Measurements from ENCODE around the gene EIF4A3.
"Not testable (repeated sequence)": the region's sequence is repeated elsewhere in the genome, so short reads cannot be mapped to it uniquely, and the experiment has no call there.

The EIF4A3 gene

GRCh38 chr17:80169784-80170500, 23.0 kb upstream of the EIF4A3 start, which contains the start of gene CARD14:
TSS of gene CARD14 (plus strand) at chr17:80170030. CDS start at chr17:80181439, 11,409 bp downstream.
- no peak within 1 kb of the TSS for H3K9ac ChIP-seq (ENCODE audit: low read depth, low read length)
- H3K36me3 ChIP-seq (ENCODE audit: control insufficient read depth, insufficient read depth, low read length), result no peaks in the 10 kb centered on the region
- H3K9me3 ChIP-seq (ENCODE audit: control insufficient read depth, insufficient read depth, low read length), result no peaks in the 10 kb centered on the region
- no peak within 1 kb of the TSS for H3K4me3 ChIP-seq (ENCODE audit: low read depth, low read length)
- H3K27me3 ChIP-seq (ENCODE audit: control insufficient read depth, insufficient read depth, low read length), result no peaks in the 10 kb centered on the region
- H3K4me1 ChIP-seq (ENCODE audit: control insufficient read depth, insufficient read depth, low read length), result no peaks in the 10 kb centered on the region

GRCh38 chr17:80169107-80169506, 22.2 kb upstream of the EIF4A3 start:
- H3K4me1 ChIP-seq (ENCODE audit: control insufficient read depth, insufficient read depth, low read length), result no peaks in the 10 kb centered on the region
- no peaks in the 10 kb centered on the region for H3K27me3 ChIP-seq (ENCODE audit: control insufficient read depth, insufficient read depth, low read length)
- H3K9me3 ChIP-seq (ENCODE audit: control insufficient read depth, insufficient read depth, low read length), result no peaks in the 10 kb centered on the region
- no peak overlapping the region for H3K9ac ChIP-seq (ENCODE audit: low read depth, low read length)
- H3K4me3 ChIP-seq (ENCODE audit: low read depth, low read length), result no peak overlapping the region
- no peaks in the 10 kb centered on the region for H3K36me3 ChIP-seq (ENCODE audit: control insufficient read depth, insufficient read depth, low read length)

GRCh38 chr17:80168371-80168770, 21.4 kb upstream of the EIF4A3 start:
- H3K4me1 ChIP-seq (ENCODE audit: control insufficient read depth, insufficient read depth, low read length), result no peaks in the 10 kb centered on the region
- no peaks in the 10 kb centered on the region for H3K27me3 ChIP-seq (ENCODE audit: control insufficient read depth, insufficient read depth, low read length)
- H3K36me3 ChIP-seq (ENCODE audit: control insufficient read depth, insufficient read depth, low read length), result no peaks in the 10 kb centered on the region
- H3K9me3 ChIP-seq (ENCODE audit: control insufficient read depth, insufficient read depth, low read length), result no peaks in the 10 kb centered on the region
- no peak overlapping the region for H3K9ac ChIP-seq (ENCODE audit: low read depth, low read length)
- H3K4me3 ChIP-seq (ENCODE audit: low read depth, low read length), result no peak overlapping the region

DNA sequence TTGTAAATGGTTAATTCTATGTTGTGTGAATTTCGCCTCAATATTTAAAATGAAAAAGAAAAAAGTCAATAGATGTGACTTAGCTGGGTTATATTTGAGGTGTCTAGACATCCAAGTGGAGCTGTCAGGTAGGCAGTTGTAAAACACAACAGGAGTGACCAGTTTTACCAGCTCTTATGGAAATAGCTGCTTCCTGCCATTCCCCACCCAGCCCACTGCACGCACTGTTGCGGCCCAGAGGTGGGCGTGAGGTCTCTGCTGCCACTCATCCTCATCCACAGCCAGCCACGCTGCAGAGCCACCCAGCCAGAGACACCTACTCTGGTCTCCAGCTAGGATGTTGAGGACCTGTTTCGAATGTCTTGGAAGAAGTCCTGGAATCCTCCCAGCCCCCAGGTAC, 19.5 kb upstream of the EIF4A3 start:
- no peaks in the 10 kb centered on the region for H3K27me3 ChIP-seq (ENCODE audit: control insufficient read depth, insufficient read depth, low read length)
- no peak overlapping the region for H3K9ac ChIP-seq (ENCODE audit: low read depth, low read length)
- H3K4me1 ChIP-seq (ENCODE audit: control insufficient read depth, insufficient read depth, low read length), result no peaks in the 10 kb centered on the region
- no peaks in the 10 kb centered on the region for H3K36me3 ChIP-seq (ENCODE audit: control insufficient read depth, insufficient read depth, low read length)
- no peaks in the 10 kb centered on the region for H3K9me3 ChIP-seq (ENCODE audit: control insufficient read depth, insufficient read depth, low read length)
- no peak overlapping the region for H3K4me3 ChIP-seq (ENCODE audit: low read depth, low read length)

- Histone ChIP-seq H3K9me3 (ENCODE audit: control insufficient read depth, insufficient read depth, low read length) (no peaks in the 10 kb centered on the region), H3K4me1 (ENCODE audit: control insufficient read depth, insufficient read depth, low read length) (peaks cover 8% of the 10 kb centered on the region), H3K36me3 (ENCODE audit: control insufficient read depth, insufficient read depth, low read length) (no peaks in the 10 kb centered on the region), H3K27me3 (ENCODE audit: control insufficient read depth, insufficient read depth, low read length) (no peaks in the 10 kb centered on the region), H3K9ac (ENCODE audit: low read depth, low read length) (no peak overlapping the region), H3K4me3 (ENCODE audit: low read depth, low read length) (no peak overlapping the region)
Observed at GRCh38 chr17:80164185-80164584, 17.3 kb upstream of the EIF4A3 start.

GRCh38 chr17:80163336-80163735, 16.4 kb upstream of the EIF4A3 start:
- Histone ChIP-seq H3K36me3 (ENCODE audit: control insufficient read depth, insufficient read depth, low read length) (no peaks in the 10 kb centered on the region), H3K27me3 (ENCODE audit: control insufficient read depth, insufficient read depth, low read length) (no peaks in the 10 kb centered on the region), H3K9ac (ENCODE audit: low read depth, low read length) (no peak overlapping the region), H3K9me3 (ENCODE audit: control insufficient read depth, insufficient read depth, low read length) (no peaks in the 10 kb centered on the region), H3K4me1 (ENCODE audit: control insufficient read depth, insufficient read depth, low read length) (peaks cover 8% of the 10 kb centered on the region), H3K4me3 (ENCODE audit: low read depth, low read length) (no peak overlapping the region)

- Histone ChIP-seq H3K27me3 (ENCODE audit: control insufficient read depth, insufficient read depth, low read length) (no peaks in the 10 kb centered on the region), H3K36me3 (ENCODE audit: control insufficient read depth, insufficient read depth, low read length) (no peaks in the 10 kb centered on the region), H3K9ac (ENCODE audit: low read depth, low read length) (no peak overlapping the region), H3K4me1 (ENCODE audit: control insufficient read depth, insufficient read depth, low read length) (peaks cover 8% of the 10 kb centered on the region), H3K4me3 (ENCODE audit: low read depth, low read length) (no peak overlapping the region), H3K9me3 (ENCODE audit: control insufficient read depth, insufficient read depth, low read length) (peaks cover 2% of the 10 kb centered on the region)
Observed at GRCh38 chr17:80160536-80160935, 13.6 kb upstream of the EIF4A3 start.

DNA sequence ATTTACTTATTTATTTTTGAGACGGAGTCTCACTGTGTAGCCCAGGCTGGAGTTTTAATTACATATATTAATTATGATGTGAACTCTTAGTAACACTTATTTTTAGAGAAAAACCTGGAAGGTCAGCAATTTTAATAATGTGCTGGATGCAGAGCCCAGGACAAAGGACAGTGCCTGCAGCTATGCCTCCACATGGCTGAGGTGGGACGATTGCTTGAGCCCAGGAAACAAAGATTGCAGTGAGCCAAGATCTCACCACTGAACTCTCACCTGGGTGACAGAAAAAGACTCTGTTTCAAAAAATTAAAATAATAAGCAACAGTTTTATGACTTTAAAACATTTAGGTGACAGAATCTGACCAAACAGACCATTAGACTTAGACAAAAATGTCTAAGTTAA, 11.9 kb upstream of the EIF4A3 start:
- Histone ChIP-seq H3K36me3 (ENCODE audit: control insufficient read depth, insufficient read depth, low read length) (no peaks in the 10 kb centered on the region), H3K4me3 (ENCODE audit: low read depth, low read length) (no peak overlapping the region), H3K27me3 (ENCODE audit: control insufficient read depth, insufficient read depth, low read length) (no peaks in the 10 kb centered on the region), H3K9ac (ENCODE audit: low read depth, low read length) (no peak overlapping the region), H3K9me3 (ENCODE audit: control insufficient read depth, insufficient read depth, low read length) (peaks cover 2% of the 10 kb centered on the region), H3K4me1 (ENCODE audit: control insufficient read depth, insufficient read depth, low read length) (peaks cover 11% of the 10 kb centered on the region)

DNA sequence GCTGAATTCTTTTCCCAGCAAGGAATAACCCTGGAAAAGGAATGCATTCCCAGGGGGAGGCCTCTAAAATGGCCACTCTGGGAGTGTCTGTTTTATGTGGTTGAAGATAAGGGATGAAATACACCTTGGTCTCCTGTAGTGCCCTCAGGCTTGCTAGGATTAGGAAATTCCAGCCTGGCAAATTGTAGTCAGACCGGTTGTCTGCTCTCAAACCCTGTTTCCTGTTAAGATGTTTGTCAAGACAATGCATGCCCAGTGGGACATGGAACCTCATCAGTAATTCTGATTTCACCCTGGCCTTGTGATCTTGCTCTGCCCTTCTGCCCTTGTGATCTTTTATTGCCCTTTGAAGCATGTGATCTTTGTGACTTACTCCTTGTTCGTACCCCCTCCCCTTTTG, 8.7 kb upstream of the EIF4A3 start:
- H3K4me3 ChIP-seq (ENCODE audit: low read depth, low read length); H3K9me3 ChIP-seq (ENCODE audit: control insufficient read depth, insufficient read depth, low read length); H3K27me3 ChIP-seq (ENCODE audit: control insufficient read depth, insufficient read depth, low read length); H3K36me3 ChIP-seq (ENCODE audit: control insufficient read depth, insufficient read depth, low read length); H3K9ac ChIP-seq (ENCODE audit: low read depth, low read length): not testable (repeated sequence)
- peaks cover 25% of the 10 kb centered on the region for H3K4me1 ChIP-seq (ENCODE audit: control insufficient read depth, insufficient read depth, low read length)

DNA sequence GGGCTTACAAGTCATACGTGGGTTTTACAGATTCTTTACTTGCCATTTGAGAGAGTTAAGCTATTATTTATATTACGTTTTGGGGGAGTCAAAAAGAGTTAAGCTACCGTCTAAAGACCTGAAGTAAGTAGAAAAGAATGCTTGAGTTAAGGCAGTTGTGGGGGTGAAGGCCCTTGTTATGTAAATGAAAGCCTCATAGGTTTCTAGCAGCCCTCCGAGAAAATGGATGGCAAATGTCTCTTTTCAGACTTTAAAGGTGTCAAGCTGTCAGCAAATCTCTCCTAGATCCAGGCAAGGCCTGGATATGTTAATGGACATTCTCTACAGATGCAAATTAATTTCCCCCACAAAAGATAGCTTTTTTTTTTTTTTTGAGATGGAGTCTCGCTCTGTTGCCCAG, 7.2 kb upstream of the EIF4A3 start:
- no peaks in the 10 kb centered on the region for H3K36me3 ChIP-seq (ENCODE audit: control insufficient read depth, insufficient read depth, low read length)
- H3K4me1 ChIP-seq (ENCODE audit: control insufficient read depth, insufficient read depth, low read length), result peaks cover 16% of the 10 kb centered on the region
- peak overlapping the region; percentile 27 for H3K4me3 ChIP-seq (ENCODE audit: low read depth, low read length)
- H3K27me3 ChIP-seq (ENCODE audit: control insufficient read depth, insufficient read depth, low read length), result peaks cover 2% of the 10 kb centered on the region
- no peak overlapping the region for H3K9ac ChIP-seq (ENCODE audit: low read depth, low read length)
- peaks cover 2% of the 10 kb centered on the region for H3K9me3 ChIP-seq (ENCODE audit: control insufficient read depth, insufficient read depth, low read length)

DNA sequence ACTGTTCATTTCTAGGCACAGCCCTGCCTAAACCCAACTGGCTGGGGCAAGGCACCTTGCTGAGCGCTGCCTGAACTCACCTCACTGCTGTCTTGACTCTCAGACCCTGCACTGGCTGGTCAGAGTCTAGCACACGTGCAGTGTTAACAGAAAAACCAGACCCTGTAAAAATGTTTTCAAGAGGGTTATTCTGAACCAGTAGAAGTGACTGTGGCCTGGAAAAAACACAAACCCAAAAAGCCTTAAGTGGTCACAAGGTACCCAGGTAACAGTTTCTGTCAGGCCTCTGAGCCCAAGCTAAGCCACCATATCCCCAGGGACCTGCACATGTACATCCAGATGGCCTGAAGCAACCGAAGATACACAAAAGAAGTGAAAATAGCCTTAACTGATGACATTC, 6.1 kb upstream of the EIF4A3 start:
- Histone ChIP-seq H3K4me3 (ENCODE audit: low read depth, low read length) (no peak overlapping the region), H3K36me3 (ENCODE audit: control insufficient read depth, insufficient read depth, low read length) (no peaks in the 10 kb centered on the region), H3K27me3 (ENCODE audit: control insufficient read depth, insufficient read depth, low read length) (peaks cover 2% of the 10 kb centered on the region), H3K4me1 (ENCODE audit: control insufficient read depth, insufficient read depth, low read length) (peaks cover 16% of the 10 kb centered on the region), H3K9ac (ENCODE audit: low read depth, low read length) (no peak overlapping the region), H3K9me3 (ENCODE audit: control insufficient read depth, insufficient read depth, low read length) (peaks cover 2% of the 10 kb centered on the region)

DNA sequence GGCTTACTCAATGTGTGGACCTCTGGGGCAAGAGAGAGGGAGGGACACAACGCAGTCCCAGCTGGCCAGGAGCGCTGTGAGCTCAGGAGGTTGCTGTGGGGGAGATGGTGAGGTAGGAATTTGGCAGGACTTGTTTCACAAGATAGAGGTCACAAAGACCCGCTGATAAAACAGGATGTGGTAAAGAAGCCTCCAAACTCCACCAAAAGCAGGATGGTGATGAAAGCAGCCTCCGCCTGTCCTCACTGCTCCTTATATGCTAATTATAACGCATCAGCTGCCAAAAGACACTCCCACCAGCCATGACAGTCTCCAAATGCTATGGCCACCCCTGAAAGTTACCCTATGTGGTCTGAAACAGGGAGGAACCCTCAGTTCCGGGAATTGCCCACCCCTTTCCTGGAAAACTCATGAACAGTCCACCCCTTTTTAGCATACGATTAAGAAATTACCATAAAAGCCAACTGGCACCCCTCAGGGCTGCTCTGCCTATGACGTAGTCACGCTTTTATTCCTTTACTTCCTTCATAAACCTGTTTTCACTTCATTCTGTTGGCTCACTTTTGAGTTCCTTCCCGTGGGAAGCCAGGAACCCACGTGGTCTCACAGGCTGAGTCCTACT, 5.3 kb upstream of the EIF4A3 start:
- Histone ChIP-seq H3K4me3 (ENCODE audit: low read depth, low read length) (no peak overlapping the region), H3K36me3 (ENCODE audit: control insufficient read depth, insufficient read depth, low read length) (no peaks in the 10 kb centered on the region), H3K9ac (ENCODE audit: low read depth, low read length) (no peak overlapping the region), H3K9me3 (ENCODE audit: control insufficient read depth, insufficient read depth, low read length) (peaks cover 2% of the 10 kb centered on the region), H3K4me1 (ENCODE audit: control insufficient read depth, insufficient read depth, low read length) (peaks cover 16% of the 10 kb centered on the region), H3K27me3 (ENCODE audit: control insufficient read depth, insufficient read depth, low read length) (peaks cover 2% of the 10 kb centered on the region)

Measured in iPS-15b (cell line).